GM23338 (cell line): ENCODE data around the gene TENM4. TPM values are rescaled to one million over a fixed set of nuclear protein-coding genes. Genes with fewer than 3 reads are reported as not detected.

Experiments used
- ATAC-seq: fragments of 200-7000 bp; cut with Tn5 transposase; 3 replicates; pipeline ENCODE4 v1.9.1; 2020
- DNase-seq: peaks from one replicate; pipeline ENCODE4 v3.0.0-alpha.2; 2015; ENCODE audit warnings: low spot score
- H2AFZ ChIP-seq: fragments of 200-600 bp; sonication (generic); 2 replicates; pipeline ENCODE4 v1.8.0; 2016; ENCODE audit warnings: antibody characterized with exemption, mild to moderate bottlenecking, moderate library complexity
- H3F3A ChIP-seq: fragments of 200-600 bp; sonication (generic); replicated peaks from 2 replicates; pipeline ENCODE4 v1.8.0; 2017; ENCODE audit warnings: antibody characterized with exemption, mixed run types, low read depth
- H3K27ac ChIP-seq: fragments of 200-600 bp; sonication (generic); 2 replicates; pipeline ENCODE4 v1.6.1; 2016; ENCODE audit warnings: low read depth
- H3K27me3 ChIP-seq: fragments of 200-600 bp; sonication (generic); 2 replicates; pipeline ENCODE4 v1.8.0; 2016; ENCODE audit warnings: mild to moderate bottlenecking, mixed run types, moderate library complexity; ENCODE audit not compliant: insufficient read depth
- H3K36me3 ChIP-seq: fragments of 200-600 bp; sonication (generic); 2 replicates; pipeline ENCODE4 v1.8.0; 2016; ENCODE audit warnings: mild to moderate bottlenecking; ENCODE audit not compliant: insufficient read depth
- H3K4me1 ChIP-seq: fragments of 200-600 bp; sonication (generic); 2 replicates; pipeline ENCODE4 v1.8.0; 2016; ENCODE audit warnings: mild to moderate bottlenecking, moderate library complexity; ENCODE audit not compliant: insufficient read depth
- H3K4me2 ChIP-seq: fragments of 200-600 bp; sonication (generic); 2 replicates; pipeline ENCODE4 v1.7.1; 2017; ENCODE audit warnings: mixed run types
- H3K4me3 ChIP-seq: fragments of 200-600 bp; sonication (generic); 2 replicates; pipeline ENCODE4 v1.6.1; 2016; ENCODE audit warnings: mixed run types
- H3K79me2 ChIP-seq: fragments of 200-600 bp; sonication (generic); replicated peaks from 2 replicates; pipeline ENCODE4 v1.8.0; 2017; ENCODE audit warnings: mild to moderate bottlenecking; ENCODE audit not compliant: insufficient read depth
- H3K9me2 ChIP-seq: fragments of 200-600 bp; sonication (generic); 2 replicates; pipeline ENCODE4 v1.8.0; 2017; ENCODE audit not compliant: insufficient read depth
- H4K20me1 ChIP-seq: fragments of 200-600 bp; sonication (generic); replicated peaks from 2 replicates; pipeline ENCODE4 v1.8.0; 2017; ENCODE audit warnings: mild to moderate bottlenecking; ENCODE audit not compliant: insufficient read depth
- H3K27ac Mint-ChIP-seq: 2 replicates; pipeline ENCODE4 v1.8.0; 2020; ENCODE audit warnings: inconsistent platforms, mild to moderate bottlenecking, moderate library complexity, mixed read lengths
- H3K27me3 Mint-ChIP-seq: 3 replicates; pipeline ENCODE4 v1.8.0; 2022; ENCODE audit warnings: low read depth, mild to moderate bottlenecking, moderate library complexity, mixed read lengths, inconsistent platforms; ENCODE audit not compliant: insufficient read depth, poor library complexity
- H3K36me3 Mint-ChIP-seq: 3 replicates; pipeline ENCODE4 v1.8.0; 2021; ENCODE audit warnings: low read depth, mild to moderate bottlenecking, inconsistent platforms, moderate library complexity, mixed read lengths
- H3K4me1 Mint-ChIP-seq: 3 replicates; pipeline ENCODE4 v1.8.0; 2020; ENCODE audit warnings: mild to moderate bottlenecking, inconsistent platforms, mixed read lengths
- H3K4me3 Mint-ChIP-seq: 3 replicates; pipeline ENCODE4 v1.8.0; 2021; ENCODE audit warnings: moderate library complexity, mild to moderate bottlenecking, inconsistent platforms, mixed read lengths
- H3K9me3 Mint-ChIP-seq: 3 replicates; pipeline ENCODE4 v1.8.0; 2020; ENCODE audit warnings: moderate library complexity, mild to moderate bottlenecking, inconsistent platforms, mixed read lengths
- CTCF ChIP-seq, 2 experiments: fragments of 200-600 bp in 1 of 2; sonication (generic) in 1 of 2; conservative IDR thresholded peaks; 2 replicates each; pipeline versions ENCODE4 v1.5.1 to v1.6.1; 2016 to 2017; ENCODE audit warnings: antibody characterized with exemption in 2 of 2, low read depth in 2 of 2, mild to moderate bottlenecking in 2 of 2, moderate library complexity in 1 of 2
- ETS1 ChIP-seq: IDR thresholded peaks from 2 replicates; pipeline ENCODE4 v1.6.1; 2016; ENCODE audit warnings: antibody characterized with exemption
- JUNB ChIP-seq: IDR thresholded peaks from one replicate; pipeline ENCODE4 v1.6.1; 2016; ENCODE audit warnings: antibody characterized with exemption; ENCODE audit not compliant: unreplicated experiment
- NANOG ChIP-seq: IDR thresholded peaks from 2 replicates; pipeline ENCODE4 v1.6.1; 2016; ENCODE audit warnings: antibody characterized with exemption, borderline replicate concordance
- POLR2AphosphoS5 ChIP-seq: IDR thresholded peaks from 2 replicates; pipeline ENCODE4 v1.6.1; 2016; ENCODE audit warnings: antibody characterized with exemption, low read depth
- REST ChIP-seq: IDR thresholded peaks from one replicate; pipeline ENCODE4 v1.6.1; 2018; ENCODE audit warnings: antibody characterized with exemption; ENCODE audit not compliant: unreplicated experiment
- polyA plus RNA-seq: library from polyadenylated mRNA; unstranded; fragments of >200 nt; fragmentation: Nextera tagmentation; extraction: Ambion mirVana; gene quantifications from 2 replicates; pipeline ENCODE4 v1.2.1, GENCODE V29; 2016
- total RNA-seq: library from RNA; depleted of rRNA; stranded (reverse); fragments of >200 nt; shearing (Covaris generic); gene quantifications from 2 replicates; pipeline ENCODE4 v1.2.3, GENCODE V29; 2014

Gene TENM4
- total and polyA plus RNA-seq, 2 experiments from 2014 or later: 7.3 TPM

- no peaks in the 10 kb centered on the region for H3K27me3 ChIP-seq
- Mint-ChIP-seq H3K4me1 (peaks cover 11% of the 10 kb centered on the region), H3K9me3 (no peaks in the 10 kb centered on the region), H3K27me3 (peaks cover 4% of the 10 kb centered on the region), H3K4me3 (no peak overlapping the region), H3K36me3 (no peaks in the 10 kb centered on the region), H3K27ac (no peak overlapping the region)
- H3F3A ChIP-seq: no peaks in the 10 kb centered on the region
- H3K36me3 ChIP-seq: no peaks in the 10 kb centered on the region
- no peak for ATAC-seq
- no peak overlapping the region for H3K27ac ChIP-seq
- H3K4me2 ChIP-seq: no peak overlapping the region
- DNase-seq: no peak
- TF ChIP-seq JUNB: no peak
- TF ChIP-seq REST: no peak
- no peaks in the 10 kb centered on the region for H3K4me1 ChIP-seq
- H2AFZ ChIP-seq: no peak overlapping the region
- peaks cover 3% of the 10 kb centered on the region; the same call in 1 of the 2 replicates for H3K9me2 ChIP-seq
- no peaks in the 10 kb centered on the region for H4K20me1 ChIP-seq
- no peak overlapping the region for H3K4me3 ChIP-seq
- H3K79me2 ChIP-seq: no peaks in the 10 kb centered on the region
Observed at GRCh38 chr11:79040348-79040747, 400.5 kb downstream of the TENM4 start.

GRCh38 chr11:79039122-79039521 is 401.7 kb downstream of the TENM4 start:
- no peak for DNase-seq
- Mint-ChIP-seq H3K27ac (no peak overlapping the region), H3K4me1 (peaks cover 11% of the 10 kb centered on the region), H3K36me3 (no peaks in the 10 kb centered on the region), H3K9me3 (no peaks in the 10 kb centered on the region), H3K4me3 (no peak overlapping the region), H3K27me3 (peaks cover 4% of the 10 kb centered on the region)
- no peak for ATAC-seq
- Histone ChIP-seq H3K9me2 (peaks cover 3% of the 10 kb centered on the region; the same call in 1 of the 2 replicates), H3K4me3 (no peak overlapping the region), H3K4me2 (no peak overlapping the region), H2AFZ (no peak overlapping the region), H3K27me3 (no peaks in the 10 kb centered on the region), H3K36me3 (no peaks in the 10 kb centered on the region), H3F3A (no peaks in the 10 kb centered on the region), H3K79me2 (no peaks in the 10 kb centered on the region), H3K27ac (no peak overlapping the region), H3K4me1 (no peaks in the 10 kb centered on the region), H4K20me1 (no peaks in the 10 kb centered on the region)
- TF ChIP-seq CTCF (conservative IDR thresholded peaks at IDR 0.05; ENCODE audit: low read depth in 2 of 2) (no peak), ETS1 (no peak), NANOG (no peak), REST (no peak), POLR2AphosphoS5 (no peak), JUNB (no peak)
